Tibial nerve (tissue), 4 donors: ENCODE measurements around the gene RASL11A. TPM values are rescaled to one million over a fixed set of nuclear protein-coding genes. Genes with fewer than 3 reads are reported as not detected.

Source experiments
- DNase-seq, 2 donors: peaks; one replicate each; pipeline ENCODE4 v3.0.0-alpha.2; 2019; ENCODE audit warnings: low spot score in 2 of 2
- H3K27ac ChIP-seq, 4 donors: fragments of 200-600 bp; sonication (generic) in 3 of 4; one replicate each; pipeline ENCODE4 v1.5.1; 2017 to 2019; ENCODE audit warnings: mild to moderate bottlenecking in 1 of 4
- H3K27me3 ChIP-seq, 2 donors: fragments of 200-600 bp; sonication (generic) in 1 of 2; one replicate each; pipeline versions ENCODE4 v1.5.1 to v1.6.0; 2017 to 2019
- H3K36me3 ChIP-seq, 3 donors: fragments of 200-600 bp; sonication (generic); one replicate each; pipeline ENCODE4 v1.5.1; 2018 to 2019
- H3K4me1 ChIP-seq, 4 donors: fragments of 200-600 bp; sonication (generic) in 3 of 4; one replicate each; pipeline ENCODE4 v1.5.1; 2017 to 2019
- H3K4me3 ChIP-seq, 4 donors: fragments of 200-600 bp; sonication (generic) in 3 of 4; one replicate each; pipeline ENCODE4 v1.5.1; 2017 to 2019; ENCODE audit warnings: mild to moderate bottlenecking in 1 of 4, moderate library complexity in 1 of 4
- H3K9me3 ChIP-seq, 4 donors: fragments of 200-600 bp; sonication (generic) in 3 of 4; one replicate each; pipeline ENCODE4 v1.5.1; 2017 to 2019
- EP300 ChIP-seq, 2 donors: sonication (generic); formaldehyde crosslinking; IDR thresholded peaks; one replicate each; pipeline ENCODE4 v1.6.1; 2017; ENCODE audit warnings: antibody characterized with exemption in 2 of 2, mild to moderate bottlenecking in 1 of 2
- POLR2A ChIP-seq, 2 donors: fragments of 450-650 bp; IDR thresholded peaks; one replicate each; pipeline ENCODE4 v1.6.1; 2017; ENCODE audit warnings: antibody characterized with exemption in 2 of 2, mild to moderate bottlenecking in 2 of 2, moderate library complexity in 2 of 2
- WGBS, 2 donors: methylation state at CpG; one replicate each; pipeline ENCODE4 v1.1.5; 2018; 5-methylcytosine and 5-hydroxymethylcytosine counted together
- total RNA-seq, 4 donors: library from RNA; depleted of rRNA; stranded (reverse); fragments of >200 nt; gene quantifications; one replicate each; pipeline ENCODE4 v1.1.0, GENCODE V29; 2016
- TF ChIP-seq, protein P1 (sequence below), 5 experiments: fragments of 200-600 bp in 3 of 5; fragments of 450-650 bp in 2 of 5; sonication (generic) in 3 of 5; IDR thresholded peaks; one replicate each; pipeline ENCODE4 v1.5.1; 2016 to 2019; ENCODE audit warnings: antibody characterized with exemption in 5 of 5, mild to moderate bottlenecking in 3 of 5, moderate library complexity in 2 of 5

Gene RASL11A
- total RNA-seq, 4 donors from 2014 or later, result 16.5 to 45.0 (median 29.0) TPM

DNA sequence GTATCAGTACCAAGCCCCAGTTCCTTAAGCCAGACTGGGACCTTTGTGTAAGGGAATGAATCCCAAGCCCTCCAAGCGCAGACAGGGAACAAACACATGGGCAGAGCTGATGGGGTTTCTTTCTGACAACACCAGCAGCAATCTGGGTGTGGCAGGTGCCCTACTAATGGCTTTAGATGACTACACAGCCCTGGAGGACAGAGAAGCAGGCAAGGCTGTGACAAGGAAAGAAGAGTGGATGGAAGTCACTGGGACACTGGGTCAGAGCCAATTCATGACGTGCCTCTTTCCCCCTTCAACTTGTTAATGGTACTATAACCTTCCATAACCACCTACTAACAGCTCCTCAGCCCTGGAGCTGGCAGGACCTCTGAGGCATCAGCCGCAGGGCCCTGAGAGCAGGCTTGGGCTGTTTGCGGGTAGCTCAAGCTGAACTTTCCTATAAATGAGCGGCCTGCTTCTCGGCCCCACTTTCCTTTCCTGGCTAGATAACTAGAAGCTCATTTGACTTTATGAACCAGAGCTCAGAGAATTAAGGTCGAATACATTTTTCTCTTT is 38.9 kb downstream of the RASL11A start:
- no peak overlapping the region for H3K27ac ChIP-seq
- no peaks in the 10 kb centered on the region for H3K4me1 ChIP-seq
- DNase-seq, result no peak
- no peak for TF ChIP-seq EP300 (IDR thresholded peaks at IDR 0.05)
- TF ChIP-seq, protein P1, sequence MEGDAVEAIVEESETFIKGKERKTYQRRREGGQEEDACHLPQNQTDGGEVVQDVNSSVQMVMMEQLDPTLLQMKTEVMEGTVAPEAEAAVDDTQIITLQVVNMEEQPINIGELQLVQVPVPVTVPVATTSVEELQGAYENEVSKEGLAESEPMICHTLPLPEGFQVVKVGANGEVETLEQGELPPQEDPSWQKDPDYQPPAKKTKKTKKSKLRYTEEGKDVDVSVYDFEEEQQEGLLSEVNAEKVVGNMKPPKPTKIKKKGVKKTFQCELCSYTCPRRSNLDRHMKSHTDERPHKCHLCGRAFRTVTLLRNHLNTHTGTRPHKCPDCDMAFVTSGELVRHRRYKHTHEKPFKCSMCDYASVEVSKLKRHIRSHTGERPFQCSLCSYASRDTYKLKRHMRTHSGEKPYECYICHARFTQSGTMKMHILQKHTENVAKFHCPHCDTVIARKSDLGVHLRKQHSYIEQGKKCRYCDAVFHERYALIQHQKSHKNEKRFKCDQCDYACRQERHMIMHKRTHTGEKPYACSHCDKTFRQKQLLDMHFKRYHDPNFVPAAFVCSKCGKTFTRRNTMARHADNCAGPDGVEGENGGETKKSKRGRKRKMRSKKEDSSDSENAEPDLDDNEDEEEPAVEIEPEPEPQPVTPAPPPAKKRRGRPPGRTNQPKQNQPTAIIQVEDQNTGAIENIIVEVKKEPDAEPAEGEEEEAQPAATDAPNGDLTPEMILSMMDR (IDR thresholded peaks at IDR 0.05), result no peak
- no peak for TF ChIP-seq POLR2A (IDR thresholded peaks at IDR 0.05)
- no peak overlapping the region for H3K4me3 ChIP-seq
- 66 to 67% methylated on average over 7 of the region's 7 CpGs for WGBS, 2 donors
- H3K9me3 ChIP-seq, result no peaks in the 10 kb centered on the region
- no peaks in the 10 kb centered on the region for H3K27me3 ChIP-seq
- H3K36me3 ChIP-seq, result no peaks in the 10 kb centered on the region

DNA sequence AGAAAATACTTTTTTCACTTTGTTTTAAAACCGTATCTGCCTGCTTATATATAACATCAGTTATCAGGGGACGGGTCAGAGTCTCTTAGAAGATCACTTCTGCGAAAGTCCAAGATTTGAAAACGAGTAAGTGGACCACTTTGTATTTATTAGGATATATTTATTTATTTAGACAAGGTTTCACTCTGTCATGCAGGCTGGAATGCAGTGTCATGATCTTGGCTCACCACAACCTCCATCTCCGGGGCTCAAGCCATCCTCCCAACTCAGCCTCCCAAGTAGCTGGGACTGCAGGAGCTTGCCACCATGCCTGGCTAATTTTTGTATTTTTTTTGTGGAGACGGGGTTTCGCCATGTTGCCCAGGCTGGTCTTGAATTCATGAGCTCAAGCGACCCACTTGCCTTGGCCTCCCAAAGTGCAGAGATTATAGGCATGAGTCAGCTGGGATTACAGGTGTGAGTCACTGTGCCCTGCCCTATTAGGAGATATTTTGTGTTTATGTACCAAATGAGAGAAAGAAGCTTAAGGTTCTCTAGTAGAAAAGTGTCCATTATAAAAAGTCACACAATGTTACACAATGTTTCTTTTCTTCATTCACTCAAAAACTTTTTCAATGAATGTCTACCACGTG is 39.5 kb downstream of the RASL11A start:
- Histone ChIP-seq H3K27ac (no peak overlapping the region), H3K36me3 (no peaks in the 10 kb centered on the region), H3K4me3 (no peak overlapping the region), H3K4me1 (no peaks in the 10 kb centered on the region), H3K9me3 (no peaks in the 10 kb centered on the region), H3K27me3 (no peaks in the 10 kb centered on the region)
- DNase-seq, result no peak
- WGBS, 2 donors, result 74 to 77% methylated on average over 9 of the region's 9 CpGs
- TF ChIP-seq, protein P1 (IDR thresholded peaks at IDR 0.05), result no peak
- no peak for TF ChIP-seq POLR2A (IDR thresholded peaks at IDR 0.05)
- TF ChIP-seq EP300 (IDR thresholded peaks at IDR 0.05), result no peak

DNA sequence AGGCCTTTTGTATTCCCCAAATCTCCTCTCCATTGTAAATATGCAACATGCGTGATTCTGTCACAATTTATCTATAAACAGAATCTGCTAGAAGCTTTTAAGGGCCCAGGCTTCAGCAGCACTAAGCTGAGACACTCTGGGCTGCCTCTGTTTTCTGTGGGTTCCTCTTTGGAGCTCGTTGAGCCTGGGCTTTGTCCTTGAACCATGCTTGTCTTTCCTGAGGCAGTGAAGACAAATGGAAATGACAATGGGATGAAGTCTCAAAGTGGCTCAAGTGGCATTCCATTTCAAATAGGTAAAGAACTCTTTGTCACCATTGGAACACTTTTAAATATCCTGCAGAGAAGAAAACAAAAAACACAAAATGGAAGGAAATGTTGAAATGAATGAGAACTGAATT is 40.3 kb downstream of the RASL11A start:
- H3K4me3 ChIP-seq, result no peak overlapping the region
- 35 to 60% methylated on average over 2 of the region's 2 CpGs for WGBS, 2 donors
- no peaks in the 10 kb centered on the region for H3K36me3 ChIP-seq
- H3K9me3 ChIP-seq, result no peaks in the 10 kb centered on the region
- no peak for DNase-seq
- no peaks in the 10 kb centered on the region for H3K27me3 ChIP-seq
- TF ChIP-seq EP300 (IDR thresholded peaks at IDR 0.05), result no peak
- TF ChIP-seq, protein P1 (IDR thresholded peaks at IDR 0.05), result no peak
- no peak for TF ChIP-seq POLR2A (IDR thresholded peaks at IDR 0.05)
- H3K27ac ChIP-seq, result no peak overlapping the region
- no peaks in the 10 kb centered on the region for H3K4me1 ChIP-seq

DNA sequence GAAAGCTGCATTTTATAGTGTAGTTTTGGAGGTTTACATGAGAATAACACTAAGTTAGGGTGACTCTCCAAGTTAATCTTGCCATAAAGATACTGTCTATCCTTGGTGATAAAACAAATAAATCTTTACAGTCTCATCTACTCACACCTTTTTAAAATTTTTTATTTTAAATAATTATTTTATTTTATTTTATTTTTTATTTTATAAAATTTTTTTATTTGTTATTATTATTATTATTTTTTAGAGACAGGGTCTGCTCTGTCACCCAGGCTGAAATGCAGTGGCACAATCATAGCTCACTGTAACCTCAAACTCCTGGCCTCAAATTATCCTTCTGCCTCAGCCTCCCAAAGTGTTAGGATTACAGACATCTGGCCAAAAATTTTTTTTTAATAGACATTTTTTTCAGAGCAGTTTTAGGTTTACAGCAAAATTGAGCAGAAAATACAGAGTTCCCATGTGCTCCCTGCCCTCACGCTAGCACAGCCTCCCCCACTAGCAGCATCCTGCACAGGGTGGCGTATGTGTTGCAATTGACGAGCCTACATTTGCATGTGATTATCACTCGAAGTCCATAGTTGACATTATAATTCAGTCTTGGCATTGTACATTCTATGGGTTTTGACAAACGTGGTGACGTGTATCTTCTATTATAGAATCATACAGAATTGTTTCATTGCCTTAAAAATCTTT is 41.0 kb downstream of the RASL11A start:
- WGBS, 2 donors, result 74 to 77% methylated on average over 6 of the region's 6 CpGs
- DNase-seq, result no peak
- no peak for TF ChIP-seq POLR2A (IDR thresholded peaks at IDR 0.05)

DNA sequence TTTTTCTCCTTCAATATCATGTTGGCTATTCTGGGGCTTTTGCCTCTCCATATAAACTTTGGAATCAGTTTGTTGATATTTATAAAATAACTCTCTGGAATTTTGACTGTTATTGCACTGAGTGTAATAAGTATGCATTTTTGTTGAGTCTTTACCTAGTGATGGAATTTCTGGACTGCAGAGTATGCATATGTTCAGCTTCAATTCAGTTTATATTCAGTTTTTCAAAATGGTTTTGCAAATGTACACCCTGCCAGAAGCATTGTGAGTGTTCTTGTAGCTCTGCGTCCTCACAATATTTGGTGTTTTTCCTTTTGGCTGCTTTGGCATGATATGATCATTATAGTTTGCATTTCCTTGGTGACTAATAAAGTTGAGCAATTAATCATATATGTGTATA is 43.1 kb downstream of the RASL11A start:
- 58 to 75% methylated on average over 1 of the region's 1 CpG for WGBS, 2 donors
- Histone ChIP-seq H3K27me3 (no peaks in the 10 kb centered on the region), H3K4me1 (no peaks in the 10 kb centered on the region), H3K4me3 (no peak overlapping the region), H3K9me3 (no peaks in the 10 kb centered on the region), H3K27ac (no peak overlapping the region), H3K36me3 (no peaks in the 10 kb centered on the region)
- TF ChIP-seq POLR2A (IDR thresholded peaks at IDR 0.05) (no peak), EP300 (IDR thresholded peaks at IDR 0.05) (no peak)
- TF ChIP-seq, protein P1 (IDR thresholded peaks at IDR 0.05), result no peak
- DNase-seq, result no peak

More for the DNA sequence above, 41.0 kb downstream of the RASL11A start:
- H3K4me1 ChIP-seq, result no peaks in the 10 kb centered on the region
- H3K27ac ChIP-seq, result no peak overlapping the region
- H3K4me3 ChIP-seq, result no peak overlapping the region
- no peaks in the 10 kb centered on the region for H3K27me3 ChIP-seq
- H3K9me3 ChIP-seq, result no peaks in the 10 kb centered on the region
- H3K36me3 ChIP-seq, result no peaks in the 10 kb centered on the region
